ENCODE data around the gene DHX30.

GRCh38 chr3:47838503-47838902, 35.6 kb downstream of the DHX30 start:
- no peak for TF ChIP-seq POLR2A (IDR thresholded peaks at IDR 0.05)
- TF ChIP-seq POLR2AphosphoS5 (IDR thresholded peaks at IDR 0.05; ENCODE audit: insufficient read depth in 1 of 2, low read depth in 1 of 2): no peak
- TF ChIP-seq CTCF (IDR thresholded peaks at IDR 0.05): no peak
